Measurements from ENCODE around the gene TNFRSF12A. TPM values are rescaled to one million over a fixed set of nuclear protein-coding genes. Genes with fewer than 3 reads are reported as not detected.
A peak's percentile ranks its signal among the peaks of the same experiment; 100 is the strongest.

TNFRSF12A gene
- total and polyA plus RNA-seq, 9 of the 15 experiments (the other 6 are each of a cell fraction or from before 2014, with no cell fraction given): 0.41 to 61.8 (median 26.5) TPM

DNA sequence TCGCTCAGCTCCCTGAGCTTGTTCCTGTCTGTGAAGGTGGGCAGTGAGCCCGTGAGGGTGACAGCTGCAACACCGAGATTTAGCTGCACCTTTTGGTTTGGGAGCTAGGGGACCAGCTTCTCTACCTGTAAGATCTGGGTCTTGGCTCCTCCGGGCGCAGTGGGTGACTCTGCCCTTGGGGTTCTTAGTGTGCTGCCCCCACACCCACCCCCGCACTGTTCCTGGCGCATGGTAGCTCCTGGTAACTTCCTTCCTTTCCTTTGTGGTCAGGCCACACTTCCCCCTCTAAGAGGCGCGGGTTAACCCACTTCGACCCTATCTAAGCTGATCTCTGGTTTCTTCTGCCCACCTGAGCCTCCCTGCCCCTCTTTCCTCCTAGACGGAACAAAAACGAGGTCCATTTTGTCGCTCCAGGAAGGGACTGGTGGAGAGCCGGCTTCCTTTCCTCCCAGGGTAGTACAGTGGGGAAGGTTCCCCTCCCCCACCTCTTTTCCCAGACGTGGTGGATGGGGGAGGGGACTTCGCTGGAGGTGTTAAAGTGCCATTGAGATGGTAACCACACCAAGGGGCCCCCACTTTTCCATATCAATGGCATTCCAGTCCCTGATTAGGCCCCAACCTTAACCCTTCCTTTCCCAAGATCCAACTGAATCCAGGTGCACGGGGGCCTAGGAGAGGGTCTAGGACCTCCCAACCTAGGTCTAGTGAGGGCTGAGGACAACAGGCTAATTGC lies 12.0 kb upstream of the TNFRSF12A start (continued):
- TF ChIP-seq ZBED1 (IDR thresholded peaks at IDR 0.05) (no peak), MTA1 (IDR thresholded peaks at IDR 0.05; ENCODE audit: borderline replicate concordance) (peak; percentile 65; the same call in 1 of the 2 replicates), ZNF699 (CRISPR knock-in tag; IDR thresholded peaks at IDR 0.05; ENCODE audit: insufficient replicate concordance) (no peak), GATAD2A (IDR thresholded peaks at IDR 0.05) (peak; percentile 58; the same call in 1 of the 2 replicates), ZNF318 (IDR thresholded peaks at IDR 0.05; ENCODE audit: borderline replicate concordance in 1 of 2, low read depth in 1 of 2) (no peak), DMBX1 (CRISPR knock-in tag; IDR thresholded peaks at IDR 0.05; ENCODE audit: borderline replicate concordance) (0 out of 2 replicates have a peak, but pooled peaks have one; percentile 28), ELF1 (tag; IDR thresholded peaks at IDR 0.05) (peak; percentile 21; the same call in 1 of the 2 replicates), PHB (CRISPR knock-in tag; IDR thresholded peaks at IDR 0.05) (no peak), RERE (CRISPR knock-in tag; IDR thresholded peaks at IDR 0.05; ENCODE audit: borderline replicate concordance) (no peak)
- TF ChIP-seq, protein P1, sequence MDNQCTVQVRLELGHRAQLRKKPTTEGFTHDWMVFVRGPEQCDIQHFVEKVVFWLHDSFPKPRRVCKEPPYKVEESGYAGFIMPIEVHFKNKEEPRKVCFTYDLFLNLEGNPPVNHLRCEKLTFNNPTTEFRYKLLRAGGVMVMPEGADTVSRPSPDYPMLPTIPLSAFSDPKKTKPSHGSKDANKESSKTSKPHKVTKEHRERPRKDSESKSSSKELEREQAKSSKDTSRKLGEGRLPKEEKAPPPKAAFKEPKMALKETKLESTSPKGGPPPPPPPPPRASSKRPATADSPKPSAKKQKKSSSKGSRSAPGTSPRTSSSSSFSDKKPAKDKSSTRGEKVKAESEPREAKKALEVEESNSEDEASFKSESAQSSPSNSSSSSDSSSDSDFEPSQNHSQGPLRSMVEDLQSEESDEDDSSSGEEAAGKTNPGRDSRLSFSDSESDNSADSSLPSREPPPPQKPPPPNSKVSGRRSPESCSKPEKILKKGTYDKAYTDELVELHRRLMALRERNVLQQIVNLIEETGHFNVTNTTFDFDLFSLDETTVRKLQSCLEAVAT (IDR thresholded peaks at IDR 0.05): peak; percentile 57 to 68; a peak in 2 of 4 replicates

All from K562 (cell line).